H1 (cell line): ENCODE data around the gene CACNA1F. TPM values are rescaled to one million over a fixed set of nuclear protein-coding genes. Genes with fewer than 3 reads are reported as not detected.
A peak's percentile ranks its signal among the peaks of the same experiment; 100 is the strongest.

ENCODE experiments used
- BCL11A ChIP-seq, 2 experiments: IDR thresholded peaks; one replicate each; pipeline ENCODE4 v1.6.1; 2011; ENCODE audit warnings: low read depth in 2 of 2, low read length in 2 of 2, mild to moderate bottlenecking in 2 of 2
- CBX5 ChIP-seq: fragments of 300-800, 300-1000 bp; sonication (generic); IDR thresholded peaks from 2 replicates; pipeline ENCODE4 v1.7.1; 2016; ENCODE audit warnings: antibody characterized with exemption, low read length, low read depth
- CBX8 ChIP-seq: fragments of 300-800, 300-1000 bp; sonication (generic); IDR thresholded peaks from 2 replicates; pipeline ENCODE4 v1.7.1; 2016; ENCODE audit warnings: low read depth, low read length, borderline replicate concordance
- CEBPB ChIP-seq: IDR thresholded peaks from 2 replicates; pipeline ENCODE4 v1.6.1; 2012; ENCODE audit warnings: low read depth, low read length
- CHD2 ChIP-seq: IDR thresholded peaks from 2 replicates; pipeline ENCODE4 v1.6.1; 2012; ENCODE audit warnings: low read length, improper control_type of control experiment
- EZH2 ChIP-seq: fragments of 200-600 bp; sonication (generic); IDR thresholded peaks from 2 replicates; pipeline ENCODE4 v1.7.1; 2012; ENCODE audit warnings: low read depth, mild to moderate bottlenecking, moderate library complexity, low read length, inconsistent platforms; ENCODE audit not compliant: severe bottlenecking
- FOSL1 ChIP-seq: IDR thresholded peaks from 2 replicates; pipeline ENCODE4 v1.6.1; 2011; ENCODE audit warnings: mild to moderate bottlenecking, low read depth, low read length, moderate library complexity; ENCODE audit not compliant: insufficient read depth
- JUN ChIP-seq: IDR thresholded peaks from 2 replicates; pipeline ENCODE4 v1.6.1; 2011; ENCODE audit warnings: low read depth, mild to moderate bottlenecking, improper control_type of control experiment, low read length
- KDM4A ChIP-seq: IDR thresholded peaks from one replicate; pipeline ENCODE4 v1.7.1; 2012; ENCODE audit warnings: low read depth, mild to moderate bottlenecking, moderate library complexity, low read length, inconsistent platforms; ENCODE audit not compliant: severe bottlenecking
- KDM5A ChIP-seq: fragments of 200-600 bp; IDR thresholded peaks from 2 replicates; pipeline ENCODE4 v1.7.1; 2012; ENCODE audit warnings: mild to moderate bottlenecking, low read length, inconsistent platforms, mixed read lengths
- PHF8 ChIP-seq: fragments of 200-600 bp; sonication (generic); conservative IDR thresholded peaks from 2 replicates; pipeline ENCODE4 v1.7.1; 2012; ENCODE audit warnings: low read depth, mild to moderate bottlenecking, inconsistent platforms, low read length, moderate library complexity
- POLR2A ChIP-seq, 2 experiments: IDR thresholded peaks; 1 replicate in 1 of 2; 2 replicates in 1 of 2; pipeline ENCODE4 v1.6.1; 2011; ENCODE audit warnings: low read depth in 2 of 2, low read length in 2 of 2, mild to moderate bottlenecking in 2 of 2; ENCODE audit errors: control extremely low read depth in 1 of 2
- RFX5 ChIP-seq: IDR thresholded peaks from 2 replicates; pipeline ENCODE4 v1.6.1; 2011; ENCODE audit warnings: low read depth, low read length, improper control_type of control experiment, borderline replicate concordance
- SAP30 ChIP-seq: fragments of 300-600 bp; sonication (generic); IDR thresholded peaks from 2 replicates; pipeline ENCODE4 v1.7.1; 2012; ENCODE audit warnings: low read length, moderate library complexity, mild to moderate bottlenecking, inconsistent platforms; ENCODE audit not compliant: insufficient read depth, insufficient replicate concordance
- SIN3A ChIP-seq, 2 experiments: IDR thresholded peaks in 1 of 2; conservative IDR thresholded peaks in 1 of 2; 2 replicates each; pipeline ENCODE4 v1.6.1; 2011 to 2012; ENCODE audit warnings: low read length in 2 of 2, improper control_type of control experiment in 1 of 2, low read depth in 1 of 2, mild to moderate bottlenecking in 1 of 2
- SIRT6 ChIP-seq: IDR thresholded peaks from one replicate; pipeline ENCODE4 v1.7.1; 2012; ENCODE audit warnings: low read length, inconsistent platforms
- SP2 ChIP-seq: IDR thresholded peaks from 2 replicates; pipeline ENCODE4 v1.6.1; 2012; ENCODE audit warnings: mild to moderate bottlenecking, low read length, inconsistent platforms
- SRF ChIP-seq: IDR thresholded peaks from 2 replicates; pipeline ENCODE4 v1.6.1; 2011; ENCODE audit warnings: mild to moderate bottlenecking, low read depth, low read length, moderate library complexity
- SUZ12 ChIP-seq: fragments of 200-600 bp; sonication (generic); IDR thresholded peaks from 2 replicates; pipeline ENCODE4 v1.6.1; 2012; ENCODE audit warnings: mild to moderate bottlenecking, inconsistent platforms, low read length, moderate library complexity, mixed read lengths
- TAF7 ChIP-seq: optimal IDR thresholded peaks from 2 replicates; pipeline ENCODE3; 2011; ENCODE audit warnings: low read depth, mild to moderate bottlenecking, inconsistent platforms, low read length, moderate library complexity, borderline replicate concordance
- TBP ChIP-seq: IDR thresholded peaks from 2 replicates; pipeline ENCODE4 v1.6.1; 2011; ENCODE audit warnings: low read depth, low read length, improper control_type of control experiment
- TCF12 ChIP-seq: IDR thresholded peaks from 2 replicates; pipeline ENCODE4 v1.6.1; 2011; ENCODE audit warnings: low read depth, mild to moderate bottlenecking, low read length
- TEAD4 ChIP-seq: IDR thresholded peaks from 2 replicates; pipeline ENCODE4 v1.6.1; 2012; ENCODE audit warnings: low read depth, low read length, inconsistent platforms, mixed read lengths
- polyA plus RNA-seq, 7 experiments: library from polyadenylated mRNA; depleted of rRNA in 3 of 7; stranded (reverse) in 5 of 7; unstranded in 2 of 7; fragments of >200 nt in 5 of 7; fragments of 200-250 nt in 2 of 7; gene quantifications; 1 replicate in 5 of 7; 2 replicates in 1 of 7; 4 replicates in 1 of 7; pipeline versions ENCODE4 v1.2.1 to v1.2.3, GENCODE V29; 2011 to 2013; ENCODE audit warnings: missing spikeins in 2 of 7, mixed read lengths in 2 of 7
- total RNA-seq: library from RNA; stranded (reverse); fragmentation: NEBNext Ultra II Directional; extraction: Animal tissue kit (Norgen Biotek cat#: 25700); gene quantifications from 2 replicates; pipeline ENCODE4 v1.2.1, GENCODE V29; 2021
- TF ChIP-seq, protein P1 (sequence below): IDR thresholded peaks from 2 replicates; pipeline ENCODE4 v1.6.1; 2011; ENCODE audit warnings: low read depth, mild to moderate bottlenecking, low read length; ENCODE audit not compliant: insufficient read depth

Gene CACNA1F
- total and polyA plus RNA-seq, 2 of the 8 experiments (the other 6 are each of a cell fraction or from before 2014, with no cell fraction given): 0.59 to 0.84 TPM

GRCh38 chrX:49269010-49269766 lies 36.0 kb upstream of the CACNA1F start (continued):
- TF ChIP-seq TAF7: no peak
- 0 out of 4 replicates have a peak, but pooled peaks of 1 of the 2 experiments have one; percentile 31 for TF ChIP-seq SIN3A (conservative IDR thresholded peaks at IDR 0.05 in 1 of 2, IDR thresholded peaks at IDR 0.05 in 1 of 2; ENCODE audit: low read depth in 1 of 2, low read length in 2 of 2)
- peak; percentile 32 for TF ChIP-seq KDM4A
- no peak for TF ChIP-seq EZH2
- no peak for TF ChIP-seq KDM5A
- TF ChIP-seq BCL11A (IDR thresholded peaks at IDR 0.05; ENCODE audit: low read depth in 2 of 2, low read length in 2 of 2): no peak
- TF ChIP-seq CEBPB: no peak
- TF ChIP-seq TCF12: no peak
- TF ChIP-seq SP2: peak; percentile 61
- TF ChIP-seq FOSL1: no peak
- TF ChIP-seq SUZ12: no peak
- peak; percentile 70 to 85 for TF ChIP-seq POLR2A (IDR thresholded peaks at IDR 0.05; ENCODE audit: control extremely low read depth in 1 of 2, low read depth in 2 of 2, low read length in 2 of 2)
- TF ChIP-seq SIRT6: no peak
- TF ChIP-seq CHD2: peak; percentile 70
- no peak for TF ChIP-seq TEAD4
- TF ChIP-seq JUN: no peak
- peak; percentile 26; the same call in 1 of the 2 replicates for TF ChIP-seq PHF8
- TF ChIP-seq SAP30: no peak
- TF ChIP-seq, protein P1, sequence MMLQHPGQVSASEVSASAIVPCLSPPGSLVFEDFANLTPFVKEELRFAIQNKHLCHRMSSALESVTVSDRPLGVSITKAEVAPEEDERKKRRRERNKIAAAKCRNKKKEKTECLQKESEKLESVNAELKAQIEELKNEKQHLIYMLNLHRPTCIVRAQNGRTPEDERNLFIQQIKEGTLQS: no peak
- peak; percentile 67 for TF ChIP-seq TBP
- no peak for TF ChIP-seq CBX8
- no peak for TF ChIP-seq SRF
- TF ChIP-seq CBX5: no peak
- no peak for TF ChIP-seq RFX5
